ENCODE measurements around the gene CDKN1C. TPM values are rescaled to one million over a fixed set of nuclear protein-coding genes. Genes with fewer than 3 reads are reported as not detected.

CDKN1C gene
- total RNA-seq, 2 experiments from 2014 or later = 0.85 to 1.0 TPM

DNA sequence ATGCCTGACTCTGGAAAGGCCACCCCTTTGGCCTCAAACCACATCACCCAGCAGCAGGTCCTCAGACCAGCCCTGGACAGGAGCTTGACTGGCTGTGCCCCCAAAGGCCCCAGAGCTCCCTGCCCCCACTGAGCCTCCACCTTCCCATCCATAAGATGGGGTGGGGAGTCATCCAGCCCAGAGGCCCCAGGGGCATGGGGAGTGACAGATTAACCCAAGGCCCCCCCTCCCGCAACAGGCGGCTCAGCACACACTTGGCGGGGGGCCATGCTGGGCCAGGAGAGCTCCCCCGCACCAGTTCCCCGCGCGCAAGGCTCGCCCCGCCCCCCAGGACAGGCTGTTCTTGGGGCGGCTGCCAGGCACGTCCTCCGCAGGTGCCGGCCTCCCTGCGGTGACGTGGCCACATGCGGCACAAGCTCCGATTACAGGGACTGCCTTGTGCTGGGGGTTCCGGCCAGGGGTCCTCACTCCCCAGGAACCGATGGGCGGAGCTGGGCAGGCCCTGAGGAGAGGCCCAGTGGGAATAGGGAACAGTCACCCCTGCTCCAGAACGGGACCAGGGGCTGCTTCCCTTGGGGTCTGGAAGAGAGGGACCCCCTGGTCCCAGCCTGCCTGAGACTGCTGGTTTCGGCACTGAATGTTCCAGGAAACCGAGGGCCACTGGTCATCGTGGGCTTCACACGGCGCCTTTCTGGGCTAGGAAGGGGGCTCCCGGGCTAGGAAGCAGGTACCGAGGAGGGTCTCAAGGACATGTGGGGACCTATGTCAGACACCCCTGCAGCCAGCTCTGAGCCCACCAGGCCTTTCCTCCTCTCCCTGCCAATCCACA is 5.1 kb upstream of the CDKN1C start:
- H3K4me3 Mint-ChIP-seq = no peak overlapping the region
- no peak overlapping the region for H3K27ac Mint-ChIP-seq
- H3K9me3 Mint-ChIP-seq = no peaks in the 10 kb centered on the region

DNA sequence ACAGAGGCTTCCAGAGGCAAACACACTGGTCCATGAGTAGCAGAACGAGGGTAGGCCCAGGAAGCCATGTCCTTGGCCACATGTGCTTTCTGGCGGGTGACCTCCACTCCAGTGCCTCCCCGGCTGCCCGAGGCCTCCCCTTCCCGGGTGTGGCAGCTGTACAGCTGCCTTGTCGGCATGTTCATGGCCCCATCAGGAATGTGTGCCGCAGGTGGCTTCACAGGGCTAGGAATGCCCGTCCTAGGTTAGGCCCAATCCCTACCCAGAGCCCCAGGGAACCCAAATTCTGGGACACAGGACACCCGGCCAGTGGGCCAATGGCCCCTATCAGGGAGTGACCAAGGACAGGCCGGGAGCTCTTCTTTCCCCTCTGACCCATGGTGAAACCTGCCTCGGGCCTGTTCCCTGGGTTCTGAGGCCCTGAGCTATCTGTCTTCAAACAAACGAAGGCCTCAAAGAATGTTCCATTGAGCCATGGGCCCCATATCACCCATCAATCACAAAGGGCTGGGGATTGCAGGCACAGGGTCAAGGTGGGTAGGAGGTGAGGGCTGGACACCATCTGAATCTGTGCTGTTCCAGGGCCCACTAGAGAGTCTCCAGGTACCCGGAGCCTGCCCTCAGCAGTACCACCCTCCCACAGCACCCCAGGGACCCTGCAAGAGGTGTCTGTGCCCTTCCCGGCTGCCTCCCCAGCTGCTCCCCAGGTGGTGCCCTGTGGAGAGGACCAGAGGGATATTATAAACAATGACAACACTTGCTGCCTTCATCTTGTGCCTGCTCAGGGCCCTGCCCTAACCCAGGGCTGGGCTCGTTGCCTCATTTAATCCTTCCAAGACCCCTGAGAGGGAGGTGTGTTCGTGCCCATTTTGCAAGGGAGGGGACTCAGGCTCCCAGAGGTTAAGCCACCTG is 4.0 kb upstream of the CDKN1C start:
- H3K9me3 Mint-ChIP-seq = no peaks in the 10 kb centered on the region
- H3K27ac Mint-ChIP-seq = no peak overlapping the region
- H3K27me3 Mint-ChIP-seq = peaks cover 4% of the 10 kb centered on the region

More for the DNA sequence above, 5.1 kb upstream of the CDKN1C start:
- Mint-ChIP-seq H3K4me1 (peaks cover 29% of the 10 kb centered on the region), H3K36me3 (no peaks in the 10 kb centered on the region), H3K27me3 (no peaks in the 10 kb centered on the region)
- no peak for DNase-seq

DNA sequence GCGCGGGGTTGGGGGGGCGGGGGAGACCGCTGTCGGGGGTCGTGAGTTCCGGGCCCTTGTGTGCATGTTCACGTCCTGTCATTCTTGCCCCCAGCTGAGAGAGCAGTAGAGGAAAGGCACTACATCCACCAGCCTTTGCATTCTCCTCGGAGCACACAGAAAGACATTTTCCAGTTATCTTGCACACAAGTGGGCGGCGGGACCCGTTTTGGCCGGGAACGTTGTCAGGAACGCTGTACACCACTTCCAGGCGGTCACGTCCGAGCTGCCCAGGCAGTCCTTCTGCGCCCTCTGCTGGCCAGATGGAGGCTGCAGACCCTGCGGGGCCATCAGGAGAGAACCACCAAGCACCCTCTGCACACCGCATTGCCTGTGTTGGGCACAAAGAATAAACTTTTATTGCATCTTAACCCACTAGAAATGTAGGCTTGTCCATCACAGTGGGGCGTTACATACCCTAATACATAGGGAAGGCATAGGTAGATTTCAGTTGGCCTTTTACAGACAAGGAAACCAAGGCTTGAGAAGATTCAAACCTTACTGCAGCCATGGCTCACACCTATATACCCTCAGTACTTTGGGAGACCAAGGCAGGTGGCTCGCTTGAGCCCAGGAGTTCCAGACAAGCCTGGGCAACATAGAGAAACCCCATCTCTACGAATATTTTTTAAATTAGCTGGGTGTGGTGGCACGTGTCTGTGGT is 2.8 kb upstream of the CDKN1C start:
- Mint-ChIP-seq H3K27me3 (peaks cover 7% of the 10 kb centered on the region), H3K4me3 (no peak overlapping the region), H3K27ac (peak overlapping the region; percentile 67), H3K36me3 (no peaks in the 10 kb centered on the region), H3K4me1 (peaks cover 32% of the 10 kb centered on the region), H3K9me3 (no peaks in the 10 kb centered on the region)
- DNase-seq = peak; percentile 84

More for the DNA sequence above, 4.0 kb upstream of the CDKN1C start:
- H3K4me3 Mint-ChIP-seq = no peak overlapping the region
- no peak for DNase-seq
- no peaks in the 10 kb centered on the region for H3K36me3 Mint-ChIP-seq
- peaks cover 32% of the 10 kb centered on the region for H3K4me1 Mint-ChIP-seq

DNA sequence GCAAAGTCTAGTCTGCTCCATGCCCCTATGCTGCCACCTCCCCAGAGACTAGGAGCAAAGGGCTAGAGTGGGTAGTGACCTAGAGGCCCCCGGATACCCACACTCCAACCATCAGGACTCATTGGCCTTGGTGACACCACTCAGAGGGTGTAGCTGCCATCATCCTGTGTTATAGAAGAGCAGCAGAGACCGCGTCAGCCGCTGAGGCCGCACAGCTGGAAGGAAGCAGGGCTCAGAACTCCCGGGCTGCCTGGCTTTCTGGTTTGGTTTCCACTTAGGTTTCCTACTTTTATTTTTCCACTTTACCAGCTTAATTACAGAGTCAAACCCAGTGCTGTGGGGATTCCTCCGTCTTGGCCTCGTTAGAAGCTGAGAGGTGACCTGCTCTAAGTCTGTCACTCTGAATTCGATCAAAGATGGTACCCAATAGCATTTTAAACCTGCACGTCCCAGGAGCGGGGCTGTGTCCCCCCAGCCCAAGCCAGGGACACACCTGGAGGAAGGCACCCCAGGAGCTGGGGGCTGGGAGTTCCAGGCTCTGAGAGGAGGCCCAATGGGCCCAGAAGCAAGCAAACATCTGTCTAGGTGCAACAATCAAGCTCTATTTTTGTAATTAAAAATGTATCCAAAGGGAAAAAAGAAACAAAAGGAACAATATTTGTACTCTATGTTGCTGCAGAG is 2.1 kb upstream of the CDKN1C start:
- peaks cover 26% of the 10 kb centered on the region for H3K4me1 Mint-ChIP-seq
- no peak overlapping the region for H3K27ac Mint-ChIP-seq
- H3K36me3 Mint-ChIP-seq = no peaks in the 10 kb centered on the region
- no peaks in the 10 kb centered on the region for H3K9me3 Mint-ChIP-seq
- no peak for DNase-seq
- H3K27me3 Mint-ChIP-seq = peaks cover 14% of the 10 kb centered on the region
- peak overlapping the region; percentile 44 for H3K4me3 Mint-ChIP-seq

DNA sequence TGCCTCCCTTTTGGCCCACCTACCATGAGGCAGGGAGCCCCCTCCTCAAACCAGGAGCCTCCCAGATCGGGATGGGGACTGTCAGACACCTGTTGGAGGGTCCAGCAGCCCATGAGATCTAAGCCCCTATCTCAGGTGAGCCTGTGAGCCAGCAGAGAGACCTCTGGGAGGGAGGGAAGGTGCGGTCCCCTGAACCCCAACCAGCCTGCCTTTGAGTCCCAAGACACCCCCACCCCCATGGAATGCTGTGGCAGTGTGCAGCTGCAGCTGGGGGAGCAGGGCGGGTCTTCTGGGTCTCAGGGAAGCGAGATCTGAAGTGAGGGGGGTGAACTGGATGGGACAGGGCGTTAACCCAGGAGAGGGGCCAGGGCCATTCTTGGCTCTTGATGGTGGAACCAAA is 1.4 kb upstream of the CDKN1C start:
- Mint-ChIP-seq H3K4me3 (peak overlapping the region; percentile 37), H3K9me3 (no peaks in the 10 kb centered on the region), H3K27me3 (peaks cover 14% of the 10 kb centered on the region), H3K36me3 (no peaks in the 10 kb centered on the region), H3K4me1 (peaks cover 21% of the 10 kb centered on the region), H3K27ac (no peak overlapping the region)
- DNase-seq = no peak

DNA sequence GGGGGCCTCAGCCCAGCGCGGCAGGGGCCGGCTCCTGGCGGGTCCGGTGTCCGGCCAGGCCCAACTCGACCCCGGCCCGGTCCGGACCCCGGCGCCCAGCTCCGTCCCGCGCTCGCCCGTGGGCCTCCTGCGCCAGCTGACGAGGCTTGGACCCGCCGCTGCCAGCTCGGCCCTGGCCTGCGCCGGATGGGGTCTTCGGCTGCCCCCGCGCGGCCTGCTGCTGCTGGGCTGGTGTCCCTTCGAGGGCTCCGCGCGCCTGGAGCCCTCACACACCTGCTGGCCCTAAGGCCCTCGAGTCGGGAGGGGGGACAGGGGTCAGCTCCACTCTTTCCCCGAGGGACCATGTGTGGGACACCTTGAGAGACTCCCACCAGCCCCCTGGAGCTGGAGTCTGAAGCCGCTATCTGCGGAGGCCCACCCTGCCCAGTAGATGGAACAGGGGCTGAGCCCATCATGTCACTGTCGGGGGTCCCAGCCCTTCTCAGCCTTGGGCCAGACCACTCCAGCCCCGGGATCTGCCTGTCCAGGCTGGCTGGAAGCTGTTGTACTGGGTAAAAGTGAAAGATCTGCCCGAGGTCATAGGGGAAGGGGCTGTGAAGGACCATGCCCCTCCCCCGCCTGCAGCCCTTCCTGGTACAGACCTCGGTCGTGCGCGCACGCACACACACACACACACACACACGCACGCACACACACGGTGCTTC is 768 bp upstream of the CDKN1C start:
- no peaks in the 10 kb centered on the region for H3K9me3 Mint-ChIP-seq
- H3K4me3 Mint-ChIP-seq = peak overlapping the region; percentile 37
- no peak for DNase-seq
- H3K27me3 Mint-ChIP-seq = peaks cover 14% of the 10 kb centered on the region
- H3K4me1 Mint-ChIP-seq = peaks cover 15% of the 10 kb centered on the region
- H3K27ac Mint-ChIP-seq = no peak overlapping the region
- H3K36me3 Mint-ChIP-seq = no peaks in the 10 kb centered on the region

DNA sequence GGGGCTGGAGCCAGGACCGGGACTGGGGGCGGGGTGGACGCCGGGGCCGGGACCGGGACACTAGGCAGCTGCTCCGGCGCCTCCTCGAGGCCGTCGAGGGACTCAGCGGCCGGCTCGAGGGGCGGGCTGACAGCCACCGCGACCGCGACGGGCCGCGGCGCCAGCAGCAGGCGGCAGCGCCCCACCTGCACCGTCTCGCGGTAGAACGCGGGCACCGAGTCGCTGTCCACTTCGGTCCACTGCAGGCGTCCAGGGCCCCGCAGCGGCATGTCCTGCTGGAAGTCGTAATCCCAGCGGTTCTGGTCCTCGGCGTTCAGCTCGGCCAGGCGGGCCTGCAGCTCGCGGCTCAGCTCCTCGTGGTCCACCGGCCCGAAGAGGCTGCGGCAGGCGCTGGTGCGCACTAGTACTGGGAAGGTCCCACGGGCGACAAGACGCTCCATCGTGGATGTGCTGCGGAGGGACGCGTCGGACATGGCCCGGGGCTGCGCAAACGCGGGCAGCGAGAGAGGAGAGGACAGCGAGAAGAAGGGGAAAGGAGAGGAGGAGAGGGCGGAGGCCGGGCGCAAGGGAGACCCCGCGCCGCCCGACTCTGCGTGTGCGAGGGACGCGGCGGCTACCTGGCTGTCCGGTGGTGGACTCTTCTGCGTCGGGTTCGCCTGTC is 428 bp downstream of the CDKN1C start:
- H3K4me3 Mint-ChIP-seq = peak overlapping the region; percentile 84
- peaks cover 14% of the 10 kb centered on the region for H3K27me3 Mint-ChIP-seq
- H3K27ac Mint-ChIP-seq = no peak overlapping the region
- no peaks in the 10 kb centered on the region for H3K36me3 Mint-ChIP-seq
- peaks cover 12% of the 10 kb centered on the region for H3K4me1 Mint-ChIP-seq
- H3K9me3 Mint-ChIP-seq = no peaks in the 10 kb centered on the region
- peak; percentile 49 for DNase-seq

DNA sequence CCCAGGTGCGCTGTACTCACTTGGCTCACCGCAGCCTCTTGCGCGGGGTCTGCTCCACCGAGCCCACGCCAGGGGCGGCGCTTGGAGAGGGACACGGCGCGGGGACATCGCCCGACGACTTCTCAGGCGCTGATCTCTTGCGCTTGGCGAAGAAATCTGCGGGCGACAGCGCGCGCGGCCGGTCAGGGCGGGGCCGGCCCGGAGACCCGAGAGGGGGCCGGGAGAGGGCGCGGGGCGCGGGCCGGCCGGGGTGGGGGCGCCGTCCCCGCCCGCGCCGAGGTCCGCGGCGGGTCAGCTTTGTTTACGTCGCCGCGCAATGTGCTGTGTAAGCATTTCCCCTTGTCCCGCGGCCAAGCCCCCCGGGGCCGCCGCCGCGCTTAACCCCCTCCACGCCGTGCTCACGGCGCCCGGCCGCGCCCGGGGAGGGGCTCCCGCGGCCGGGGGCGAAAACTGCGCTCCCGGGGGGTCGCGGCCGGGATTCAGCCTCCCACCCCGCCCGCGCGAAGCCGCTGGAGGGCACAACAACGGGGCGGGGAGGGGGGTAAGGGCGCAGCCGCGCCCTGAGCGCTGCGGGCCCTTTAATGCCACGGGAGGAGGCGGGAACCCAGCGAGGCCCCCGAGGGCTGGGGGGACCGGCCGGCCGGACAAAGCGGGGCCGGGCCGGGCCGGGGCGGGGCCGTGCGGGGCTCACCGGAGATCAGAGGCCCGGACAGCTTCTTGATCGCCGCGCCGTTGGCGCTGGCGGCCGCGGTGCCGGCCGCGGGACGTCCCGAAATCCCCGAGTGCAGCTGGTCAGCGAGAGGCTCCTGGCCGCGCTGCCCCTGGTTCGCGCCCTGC is 1.4 kb downstream of the CDKN1C start:
- Mint-ChIP-seq H3K27ac (no peak overlapping the region), H3K27me3 (peaks cover 14% of the 10 kb centered on the region), H3K4me1 (peaks cover 12% of the 10 kb centered on the region), H3K36me3 (no peaks in the 10 kb centered on the region), H3K4me3 (no peak overlapping the region), H3K9me3 (no peaks in the 10 kb centered on the region)
- no peak for DNase-seq

DNA sequence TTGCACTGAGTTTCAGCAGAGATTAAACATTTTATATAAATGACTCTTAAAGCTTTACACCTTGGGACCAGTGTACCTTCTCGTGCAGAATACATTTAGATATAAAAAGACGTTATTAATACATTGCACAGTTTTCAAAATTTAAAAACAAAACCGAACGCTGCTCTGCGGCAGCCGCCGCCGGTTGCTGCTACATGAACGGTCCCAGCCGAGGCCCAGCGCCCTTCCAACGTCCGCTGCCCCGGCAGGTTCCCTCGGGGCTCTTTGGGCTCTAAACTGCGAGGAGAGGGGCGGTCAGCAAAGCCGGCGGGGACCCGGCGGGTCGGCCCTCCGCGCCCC is 2.0 kb downstream of the CDKN1C start:
- no peaks in the 10 kb centered on the region for H3K36me3 Mint-ChIP-seq
- no peaks in the 10 kb centered on the region for H3K9me3 Mint-ChIP-seq
- peaks cover 14% of the 10 kb centered on the region for H3K27me3 Mint-ChIP-seq
- no peak overlapping the region for H3K27ac Mint-ChIP-seq
- DNase-seq = no peak
- peaks cover 12% of the 10 kb centered on the region for H3K4me1 Mint-ChIP-seq
- H3K4me3 Mint-ChIP-seq = no peak overlapping the region

DNA sequence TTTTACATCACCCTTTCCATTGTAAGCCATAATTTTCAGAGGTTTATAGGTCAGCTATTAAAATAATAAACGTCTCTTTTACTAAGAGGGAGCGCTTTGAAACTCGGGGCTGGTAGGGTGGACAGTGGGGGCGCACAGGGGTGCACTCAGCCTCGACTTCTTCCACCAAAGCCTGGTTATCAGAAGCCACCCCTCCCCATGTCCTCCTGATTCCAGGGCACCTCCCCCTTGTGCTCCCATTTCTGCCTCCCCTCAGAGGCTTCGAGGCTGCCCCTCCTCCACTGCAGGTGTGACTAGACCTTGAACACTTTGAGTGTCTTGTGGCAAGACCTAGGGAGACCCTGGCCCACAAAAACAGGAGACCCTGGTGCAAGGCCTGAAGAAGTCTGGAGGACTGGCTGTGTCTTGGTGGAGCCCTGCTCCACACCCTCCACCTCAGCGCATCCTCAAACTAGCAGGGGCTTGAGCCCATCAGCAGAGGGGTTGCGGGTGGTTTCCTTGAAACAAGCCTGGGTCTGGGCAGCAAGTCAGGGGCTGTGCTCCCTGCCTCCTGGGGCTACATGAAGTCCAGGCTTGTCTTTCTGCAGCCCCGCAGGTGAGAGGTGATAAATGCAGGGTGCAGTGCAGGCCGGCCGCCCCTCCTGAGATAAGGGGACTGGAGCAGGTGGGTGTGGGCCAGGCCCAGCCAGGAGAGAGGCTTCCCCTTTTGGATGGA is 3.0 kb downstream of the CDKN1C start:
- DNase-seq = no peak
- H3K27ac Mint-ChIP-seq = no peak overlapping the region
- H3K9me3 Mint-ChIP-seq = no peaks in the 10 kb centered on the region
- peaks cover 14% of the 10 kb centered on the region for H3K27me3 Mint-ChIP-seq
- peak overlapping the region; percentile 15 for H3K4me3 Mint-ChIP-seq
- peaks cover 9% of the 10 kb centered on the region for H3K4me1 Mint-ChIP-seq
- no peaks in the 10 kb centered on the region for H3K36me3 Mint-ChIP-seq

DNA sequence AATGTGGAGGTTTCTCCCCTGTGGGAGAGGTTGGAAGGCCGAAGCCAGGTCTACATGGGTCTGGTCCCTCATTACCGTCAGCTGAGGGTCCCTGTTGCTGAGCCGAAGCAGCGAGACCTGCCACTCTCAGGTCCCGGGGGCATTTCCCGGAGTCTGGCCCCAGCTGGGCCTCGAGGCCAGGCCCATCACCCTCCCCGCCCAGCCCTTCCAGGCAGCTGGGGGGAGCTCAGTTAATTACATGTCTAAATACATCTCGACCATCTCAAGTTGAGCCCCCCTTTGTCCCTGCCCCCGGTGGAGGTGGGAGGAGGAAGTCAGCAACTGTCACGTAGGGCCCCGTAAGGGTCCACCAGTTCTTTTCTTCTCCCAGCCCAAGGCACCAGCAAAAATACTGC is 3.6 kb downstream of the CDKN1C start:
- no peak for DNase-seq
- H3K27ac Mint-ChIP-seq = no peak overlapping the region
- H3K4me3 Mint-ChIP-seq = no peak overlapping the region
- no peaks in the 10 kb centered on the region for H3K36me3 Mint-ChIP-seq
- peaks cover 14% of the 10 kb centered on the region for H3K27me3 Mint-ChIP-seq
- peaks cover 6% of the 10 kb centered on the region for H3K4me1 Mint-ChIP-seq
- H3K9me3 Mint-ChIP-seq = no peaks in the 10 kb centered on the region

DNA sequence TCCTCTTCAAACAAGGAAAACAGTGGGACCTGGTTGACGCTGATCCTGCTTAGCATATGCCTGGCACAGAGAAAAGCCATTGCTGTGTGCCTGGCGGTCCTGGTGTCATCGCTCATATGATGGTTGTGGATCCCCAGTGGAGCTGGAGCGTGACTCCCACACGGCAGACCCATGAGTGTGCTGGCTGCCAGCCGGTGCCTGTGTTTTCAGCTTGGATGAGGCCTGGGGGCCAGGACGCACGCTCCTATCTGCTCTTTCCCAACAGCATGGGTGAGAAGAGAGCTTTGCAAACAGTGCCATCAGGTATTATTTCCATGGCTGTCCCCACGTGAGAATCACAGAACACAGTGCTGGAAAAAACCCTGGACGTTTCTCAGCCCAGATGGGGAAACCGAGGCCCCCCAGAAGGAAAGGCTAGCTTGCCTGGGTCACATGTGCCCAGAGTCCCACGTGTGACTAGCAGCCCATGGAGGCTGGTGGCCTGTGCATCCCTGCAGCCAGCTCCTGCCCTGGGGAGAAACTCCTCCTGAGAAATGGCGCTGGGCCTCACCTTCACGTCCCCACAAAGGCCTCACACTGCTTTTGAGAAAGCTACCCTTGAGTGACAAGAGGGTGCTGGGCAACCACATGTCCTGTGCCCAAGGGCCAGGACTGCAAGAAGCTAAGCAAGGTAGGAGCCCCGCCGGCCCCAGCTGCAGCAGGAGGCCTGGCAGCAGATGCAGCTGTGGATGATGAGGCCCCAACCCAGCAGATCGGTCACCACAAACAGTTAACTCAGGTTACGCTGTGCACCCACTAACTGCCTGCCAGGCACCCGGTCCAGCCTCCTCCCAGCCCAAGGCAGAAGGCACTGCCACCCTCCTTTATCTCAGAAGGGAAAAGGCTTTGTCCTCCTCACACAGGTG is 4.2 kb downstream of the CDKN1C start:
- DNase-seq = no peak
- peaks cover 14% of the 10 kb centered on the region for H3K27me3 Mint-ChIP-seq
- H3K27ac Mint-ChIP-seq = no peak overlapping the region
- H3K9me3 Mint-ChIP-seq = no peaks in the 10 kb centered on the region
- no peaks in the 10 kb centered on the region for H3K36me3 Mint-ChIP-seq
- H3K4me3 Mint-ChIP-seq = no peak overlapping the region
- H3K4me1 Mint-ChIP-seq = peaks cover 3% of the 10 kb centered on the region
